Measurements from ENCODE around the gene GPR137B. TPM values are rescaled to one million over a fixed set of nuclear protein-coding genes. Genes with fewer than 3 reads are reported as not detected.
"Not testable (repeated sequence)": the region's sequence is repeated elsewhere in the genome, so short reads cannot be mapped to it uniquely, and the experiment has no call there.

Gene GPR137B
- total and polyA plus RNA-seq, 8 donors: 0.95 to 9.8 (median 2.6) TPM

GRCh38 chr1:236154671-236155398 is 12.5 kb downstream of the GPR137B start:
- WGBS, 2 donors: 85 to 90% methylated on average over 24 of the region's 24 CpGs
- ATAC-seq (no peak), FAIRE-seq (no peak), DNase-seq (no peak)
- H3K4me1 ChIP-seq: no peaks in the 10 kb centered on the region
- H3K4me3 ChIP-seq: no peak overlapping the region
- no peak overlapping the region for H3K27ac ChIP-seq
- no peaks in the 10 kb centered on the region for H3K27me3 ChIP-seq
- H3K9me3 ChIP-seq: no peaks in the 10 kb centered on the region
- TF ChIP-seq, protein P1, sequence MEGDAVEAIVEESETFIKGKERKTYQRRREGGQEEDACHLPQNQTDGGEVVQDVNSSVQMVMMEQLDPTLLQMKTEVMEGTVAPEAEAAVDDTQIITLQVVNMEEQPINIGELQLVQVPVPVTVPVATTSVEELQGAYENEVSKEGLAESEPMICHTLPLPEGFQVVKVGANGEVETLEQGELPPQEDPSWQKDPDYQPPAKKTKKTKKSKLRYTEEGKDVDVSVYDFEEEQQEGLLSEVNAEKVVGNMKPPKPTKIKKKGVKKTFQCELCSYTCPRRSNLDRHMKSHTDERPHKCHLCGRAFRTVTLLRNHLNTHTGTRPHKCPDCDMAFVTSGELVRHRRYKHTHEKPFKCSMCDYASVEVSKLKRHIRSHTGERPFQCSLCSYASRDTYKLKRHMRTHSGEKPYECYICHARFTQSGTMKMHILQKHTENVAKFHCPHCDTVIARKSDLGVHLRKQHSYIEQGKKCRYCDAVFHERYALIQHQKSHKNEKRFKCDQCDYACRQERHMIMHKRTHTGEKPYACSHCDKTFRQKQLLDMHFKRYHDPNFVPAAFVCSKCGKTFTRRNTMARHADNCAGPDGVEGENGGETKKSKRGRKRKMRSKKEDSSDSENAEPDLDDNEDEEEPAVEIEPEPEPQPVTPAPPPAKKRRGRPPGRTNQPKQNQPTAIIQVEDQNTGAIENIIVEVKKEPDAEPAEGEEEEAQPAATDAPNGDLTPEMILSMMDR (IDR thresholded peaks at IDR 0.05): no peak
- H3K36me3 ChIP-seq: no peaks in the 10 kb centered on the region
- intact Hi-C loops (cut with DNase I): no loop called here

DNA sequence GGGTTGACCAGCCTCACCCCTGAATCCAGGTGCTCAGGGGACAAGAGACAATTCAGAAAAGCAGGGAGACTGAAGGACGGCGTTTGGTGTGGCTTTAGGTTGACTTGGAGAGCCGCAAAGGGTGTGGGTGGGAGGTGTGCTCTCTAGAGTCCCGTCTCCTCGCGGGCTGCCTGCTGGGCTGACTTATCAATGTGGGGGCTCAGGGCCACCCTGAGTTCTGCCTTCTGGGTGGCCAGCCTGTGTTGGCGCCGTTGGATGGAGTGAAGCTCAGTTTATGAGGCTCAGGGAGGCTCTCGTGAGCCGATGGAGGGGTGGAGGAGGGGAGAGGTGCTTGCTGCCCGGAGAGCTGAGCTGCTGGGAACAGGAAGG is 13.0 kb downstream of the GPR137B start:
- no peaks in the 10 kb centered on the region for H3K27me3 ChIP-seq
- no peak overlapping the region for H3K4me3 ChIP-seq
- intact Hi-C loops (cut with DNase I): no loop called here
- no peaks in the 10 kb centered on the region for H3K9me3 ChIP-seq
- no peak for ATAC-seq
- 80 to 84% methylated on average over 11 of the region's 11 CpGs for WGBS, 2 donors
- FAIRE-seq: no peak
- DNase-seq: no peak
- H3K36me3 ChIP-seq: no peaks in the 10 kb centered on the region
- TF ChIP-seq, protein P1 (IDR thresholded peaks at IDR 0.05): no peak
- H3K4me1 ChIP-seq: no peaks in the 10 kb centered on the region
- H3K27ac ChIP-seq: no peak overlapping the region

- FAIRE-seq (no peak), ATAC-seq (no peak), DNase-seq (no peak)
- no peak overlapping the region for H3K4me3 ChIP-seq
- 83 to 84% methylated on average over 15 of the region's 15 CpGs for whole genome bisulfite sequencing, 2 donors
- no peak overlapping the region for H3K27ac ChIP-seq
- H3K4me1 ChIP-seq: no peaks in the 10 kb centered on the region
- H3K36me3 ChIP-seq: no peaks in the 10 kb centered on the region
- H3K9me3 ChIP-seq: no peaks in the 10 kb centered on the region
- TF ChIP-seq, protein P1 (IDR thresholded peaks at IDR 0.05): no peak
- no peaks in the 10 kb centered on the region for H3K27me3 ChIP-seq
- intact Hi-C loops (cut with DNase I): no loop called here
These were observed 13.6 kb downstream of the GPR137B start for GRCh38 chr1:236155841-236156503.

DNA sequence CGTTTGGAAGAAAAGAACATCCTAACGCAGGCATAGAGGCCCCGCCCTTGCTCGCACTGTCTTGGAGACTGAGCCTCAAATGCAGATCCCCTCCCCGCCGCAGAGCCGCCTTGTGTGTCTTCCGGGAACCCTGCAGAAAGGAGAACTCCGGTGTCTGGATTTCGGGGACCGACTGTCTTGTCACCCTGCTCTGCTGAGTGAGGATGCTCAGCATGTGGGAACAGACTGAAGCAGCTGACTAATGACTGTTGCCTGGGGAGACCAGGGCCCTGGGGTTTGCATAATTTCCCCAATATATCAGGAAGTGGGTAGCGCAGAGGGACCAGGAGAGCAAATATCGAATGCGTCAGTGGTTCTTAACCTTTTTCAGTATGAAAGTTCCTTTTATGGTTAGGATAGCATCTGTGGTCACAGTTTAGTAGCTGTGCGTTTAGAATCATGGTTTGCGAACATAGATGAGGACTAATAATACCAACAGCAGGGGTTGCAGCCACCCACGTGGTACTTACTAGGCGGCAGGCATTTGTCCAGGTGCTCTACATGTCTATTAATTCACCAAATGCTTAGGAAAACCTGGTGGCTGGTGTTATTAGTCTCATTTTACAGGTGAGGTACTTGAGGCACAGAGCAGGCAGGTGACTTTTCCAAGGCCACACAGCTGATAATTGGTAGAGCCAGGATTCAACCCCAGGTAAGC is 14.3 kb downstream of the GPR137B start:
- 80 to 90% methylated on average over 18 of the region's 18 CpGs for WGBS, 2 donors
- Histone ChIP-seq H3K27ac (no peak overlapping the region), H3K4me3 (no peak overlapping the region), H3K27me3 (no peaks in the 10 kb centered on the region), H3K9me3 (no peaks in the 10 kb centered on the region), H3K36me3 (no peaks in the 10 kb centered on the region), H3K4me1 (no peaks in the 10 kb centered on the region)
- ATAC-seq (peak in 3 of 4 donors; percentile 29 to 73 (median 72)), FAIRE-seq (no peak), DNase-seq (no peak)
- TF ChIP-seq, protein P1 (IDR thresholded peaks at IDR 0.05): no peak
- intact Hi-C loops (cut with DNase I): no loop called here

DNA sequence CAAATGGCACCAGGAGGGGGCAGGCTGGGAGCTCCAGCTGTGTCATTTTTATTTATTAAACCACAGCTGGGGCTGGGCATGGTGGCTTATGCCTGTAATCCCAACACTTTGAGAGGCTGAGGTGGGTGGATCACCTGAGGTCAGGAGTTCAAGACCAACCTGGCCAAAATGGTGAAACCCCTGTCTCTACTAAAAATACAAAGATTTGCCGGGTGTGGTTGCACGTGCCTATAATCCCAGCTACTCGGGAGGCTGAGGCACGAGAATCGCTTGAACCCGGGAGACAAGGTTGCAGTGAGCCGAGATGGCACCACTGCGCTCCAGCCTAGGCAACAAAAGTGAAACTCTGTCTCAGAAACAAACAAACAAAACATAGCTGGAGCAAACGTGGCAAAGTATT is 15.7 kb downstream of the GPR137B start:
- 85 to 90% methylated on average over 9 of the region's 9 CpGs for WGBS, 2 donors

More for the DNA sequence above, 15.7 kb downstream of the GPR137B start:
- H3K4me1 ChIP-seq; H3K9me3 ChIP-seq; H3K27me3 ChIP-seq; H3K4me3 ChIP-seq; H3K27ac ChIP-seq; FAIRE-seq; DNase-seq; intact Hi-C loops (cut with DNase I); ATAC-seq; H3K36me3 ChIP-seq: not testable (repeated sequence)
